GM23338 (cell line): ENCODE results near the gene DUS2. TPM values are rescaled to one million over a fixed set of nuclear protein-coding genes. Genes with fewer than 3 reads are reported as not detected.
A peak's percentile ranks its signal among the peaks of the same experiment; 100 is the strongest.

Experiments used
- ATAC-seq: fragments of 200-7000 bp; cut with Tn5 transposase; 3 replicates; pipeline ENCODE4 v1.9.1; 2020
- DNase-seq: peaks from one replicate; pipeline ENCODE4 v3.0.0-alpha.2; 2015; ENCODE audit warnings: low spot score
- H2AFZ ChIP-seq: fragments of 200-600 bp; sonication (generic); 2 replicates; pipeline ENCODE4 v1.8.0; 2016; ENCODE audit warnings: antibody characterized with exemption, mild to moderate bottlenecking, moderate library complexity
- H3F3A ChIP-seq: fragments of 200-600 bp; sonication (generic); replicated peaks from 2 replicates; pipeline ENCODE4 v1.8.0; 2017; ENCODE audit warnings: antibody characterized with exemption, mixed run types, low read depth
- H3K27ac ChIP-seq: fragments of 200-600 bp; sonication (generic); 2 replicates; pipeline ENCODE4 v1.6.1; 2016; ENCODE audit warnings: low read depth
- H3K27me3 ChIP-seq: fragments of 200-600 bp; sonication (generic); 2 replicates; pipeline ENCODE4 v1.8.0; 2016; ENCODE audit warnings: mild to moderate bottlenecking, mixed run types, moderate library complexity; ENCODE audit not compliant: insufficient read depth
- H3K36me3 ChIP-seq: fragments of 200-600 bp; sonication (generic); 2 replicates; pipeline ENCODE4 v1.8.0; 2016; ENCODE audit warnings: mild to moderate bottlenecking; ENCODE audit not compliant: insufficient read depth
- H3K4me1 ChIP-seq: fragments of 200-600 bp; sonication (generic); 2 replicates; pipeline ENCODE4 v1.8.0; 2016; ENCODE audit warnings: mild to moderate bottlenecking, moderate library complexity; ENCODE audit not compliant: insufficient read depth
- H3K4me2 ChIP-seq: fragments of 200-600 bp; sonication (generic); 2 replicates; pipeline ENCODE4 v1.7.1; 2017; ENCODE audit warnings: mixed run types
- H3K4me3 ChIP-seq: fragments of 200-600 bp; sonication (generic); 2 replicates; pipeline ENCODE4 v1.6.1; 2016; ENCODE audit warnings: mixed run types
- H3K79me2 ChIP-seq: fragments of 200-600 bp; sonication (generic); replicated peaks from 2 replicates; pipeline ENCODE4 v1.8.0; 2017; ENCODE audit warnings: mild to moderate bottlenecking; ENCODE audit not compliant: insufficient read depth
- H3K9me2 ChIP-seq: fragments of 200-600 bp; sonication (generic); 2 replicates; pipeline ENCODE4 v1.8.0; 2017; ENCODE audit not compliant: insufficient read depth
- H4K20me1 ChIP-seq: fragments of 200-600 bp; sonication (generic); replicated peaks from 2 replicates; pipeline ENCODE4 v1.8.0; 2017; ENCODE audit warnings: mild to moderate bottlenecking; ENCODE audit not compliant: insufficient read depth
- H3K27ac Mint-ChIP-seq: 2 replicates; pipeline ENCODE4 v1.8.0; 2020; ENCODE audit warnings: inconsistent platforms, mild to moderate bottlenecking, moderate library complexity, mixed read lengths
- H3K27me3 Mint-ChIP-seq: 3 replicates; pipeline ENCODE4 v1.8.0; 2022; ENCODE audit warnings: low read depth, mild to moderate bottlenecking, moderate library complexity, mixed read lengths, inconsistent platforms; ENCODE audit not compliant: insufficient read depth, poor library complexity
- H3K36me3 Mint-ChIP-seq: 3 replicates; pipeline ENCODE4 v1.8.0; 2021; ENCODE audit warnings: low read depth, mild to moderate bottlenecking, inconsistent platforms, moderate library complexity, mixed read lengths
- H3K4me1 Mint-ChIP-seq: 3 replicates; pipeline ENCODE4 v1.8.0; 2020; ENCODE audit warnings: mild to moderate bottlenecking, inconsistent platforms, mixed read lengths
- H3K4me3 Mint-ChIP-seq: 3 replicates; pipeline ENCODE4 v1.8.0; 2021; ENCODE audit warnings: moderate library complexity, mild to moderate bottlenecking, inconsistent platforms, mixed read lengths
- H3K9me3 Mint-ChIP-seq: 3 replicates; pipeline ENCODE4 v1.8.0; 2020; ENCODE audit warnings: moderate library complexity, mild to moderate bottlenecking, inconsistent platforms, mixed read lengths
- CREB1 ChIP-seq: fragments of 250-450 bp; sonication (Bioruptor Pico); IDR thresholded peaks from 2 replicates; pipeline ENCODE4 v1.5.0; 2020; ENCODE audit warnings: low read depth, mild to moderate bottlenecking, moderate library complexity
- EZH2phosphoT487 ChIP-seq: fragments of 200-600 bp; sonication (generic); IDR thresholded peaks from one replicate; pipeline ENCODE4 v1.8.1; 2018; ENCODE audit warnings: antibody characterized with exemption; ENCODE audit not compliant: unreplicated experiment
- JUNB ChIP-seq: IDR thresholded peaks from one replicate; pipeline ENCODE4 v1.6.1; 2016; ENCODE audit warnings: antibody characterized with exemption; ENCODE audit not compliant: unreplicated experiment
- POLR2AphosphoS5 ChIP-seq: IDR thresholded peaks from 2 replicates; pipeline ENCODE4 v1.6.1; 2016; ENCODE audit warnings: antibody characterized with exemption, low read depth
- ZNF114 ChIP-seq: fragments of 250-450 bp; sonication (Bioruptor Pico); IDR thresholded peaks from 2 replicates; pipeline ENCODE4 v1.5.0; 2020; ENCODE audit warnings: mild to moderate bottlenecking, moderate library complexity
- polyA plus RNA-seq: library from polyadenylated mRNA; unstranded; fragments of >200 nt; fragmentation: Nextera tagmentation; extraction: Ambion mirVana; gene quantifications from 2 replicates; pipeline ENCODE4 v1.2.1, GENCODE V29; 2016
- total RNA-seq: library from RNA; depleted of rRNA; stranded (reverse); fragments of >200 nt; shearing (Covaris generic); gene quantifications from 2 replicates; pipeline ENCODE4 v1.2.3, GENCODE V29; 2014
- TF ChIP-seq, protein P1 (sequence below): fragments of 250-450 bp; sonication (Bioruptor Pico); IDR thresholded peaks from 2 replicates; pipeline ENCODE4 v1.5.0; 2020; ENCODE audit warnings: mild to moderate bottlenecking, moderate library complexity
- TF ChIP-seq, protein P2 (sequence below), 2 experiments: fragments of 200-600 bp in 1 of 2; sonication (generic) in 1 of 2; conservative IDR thresholded peaks; 2 replicates each; pipeline versions ENCODE4 v1.5.1 to v1.6.1; 2016 to 2017; ENCODE audit warnings: antibody characterized with exemption in 2 of 2, low read depth in 2 of 2, mild to moderate bottlenecking in 2 of 2, moderate library complexity in 1 of 2

DUS2 gene
- total and polyA plus RNA-seq, 2 experiments from 2014 or later: 13.3 to 26.4 TPM

- TF ChIP-seq, protein P1, sequence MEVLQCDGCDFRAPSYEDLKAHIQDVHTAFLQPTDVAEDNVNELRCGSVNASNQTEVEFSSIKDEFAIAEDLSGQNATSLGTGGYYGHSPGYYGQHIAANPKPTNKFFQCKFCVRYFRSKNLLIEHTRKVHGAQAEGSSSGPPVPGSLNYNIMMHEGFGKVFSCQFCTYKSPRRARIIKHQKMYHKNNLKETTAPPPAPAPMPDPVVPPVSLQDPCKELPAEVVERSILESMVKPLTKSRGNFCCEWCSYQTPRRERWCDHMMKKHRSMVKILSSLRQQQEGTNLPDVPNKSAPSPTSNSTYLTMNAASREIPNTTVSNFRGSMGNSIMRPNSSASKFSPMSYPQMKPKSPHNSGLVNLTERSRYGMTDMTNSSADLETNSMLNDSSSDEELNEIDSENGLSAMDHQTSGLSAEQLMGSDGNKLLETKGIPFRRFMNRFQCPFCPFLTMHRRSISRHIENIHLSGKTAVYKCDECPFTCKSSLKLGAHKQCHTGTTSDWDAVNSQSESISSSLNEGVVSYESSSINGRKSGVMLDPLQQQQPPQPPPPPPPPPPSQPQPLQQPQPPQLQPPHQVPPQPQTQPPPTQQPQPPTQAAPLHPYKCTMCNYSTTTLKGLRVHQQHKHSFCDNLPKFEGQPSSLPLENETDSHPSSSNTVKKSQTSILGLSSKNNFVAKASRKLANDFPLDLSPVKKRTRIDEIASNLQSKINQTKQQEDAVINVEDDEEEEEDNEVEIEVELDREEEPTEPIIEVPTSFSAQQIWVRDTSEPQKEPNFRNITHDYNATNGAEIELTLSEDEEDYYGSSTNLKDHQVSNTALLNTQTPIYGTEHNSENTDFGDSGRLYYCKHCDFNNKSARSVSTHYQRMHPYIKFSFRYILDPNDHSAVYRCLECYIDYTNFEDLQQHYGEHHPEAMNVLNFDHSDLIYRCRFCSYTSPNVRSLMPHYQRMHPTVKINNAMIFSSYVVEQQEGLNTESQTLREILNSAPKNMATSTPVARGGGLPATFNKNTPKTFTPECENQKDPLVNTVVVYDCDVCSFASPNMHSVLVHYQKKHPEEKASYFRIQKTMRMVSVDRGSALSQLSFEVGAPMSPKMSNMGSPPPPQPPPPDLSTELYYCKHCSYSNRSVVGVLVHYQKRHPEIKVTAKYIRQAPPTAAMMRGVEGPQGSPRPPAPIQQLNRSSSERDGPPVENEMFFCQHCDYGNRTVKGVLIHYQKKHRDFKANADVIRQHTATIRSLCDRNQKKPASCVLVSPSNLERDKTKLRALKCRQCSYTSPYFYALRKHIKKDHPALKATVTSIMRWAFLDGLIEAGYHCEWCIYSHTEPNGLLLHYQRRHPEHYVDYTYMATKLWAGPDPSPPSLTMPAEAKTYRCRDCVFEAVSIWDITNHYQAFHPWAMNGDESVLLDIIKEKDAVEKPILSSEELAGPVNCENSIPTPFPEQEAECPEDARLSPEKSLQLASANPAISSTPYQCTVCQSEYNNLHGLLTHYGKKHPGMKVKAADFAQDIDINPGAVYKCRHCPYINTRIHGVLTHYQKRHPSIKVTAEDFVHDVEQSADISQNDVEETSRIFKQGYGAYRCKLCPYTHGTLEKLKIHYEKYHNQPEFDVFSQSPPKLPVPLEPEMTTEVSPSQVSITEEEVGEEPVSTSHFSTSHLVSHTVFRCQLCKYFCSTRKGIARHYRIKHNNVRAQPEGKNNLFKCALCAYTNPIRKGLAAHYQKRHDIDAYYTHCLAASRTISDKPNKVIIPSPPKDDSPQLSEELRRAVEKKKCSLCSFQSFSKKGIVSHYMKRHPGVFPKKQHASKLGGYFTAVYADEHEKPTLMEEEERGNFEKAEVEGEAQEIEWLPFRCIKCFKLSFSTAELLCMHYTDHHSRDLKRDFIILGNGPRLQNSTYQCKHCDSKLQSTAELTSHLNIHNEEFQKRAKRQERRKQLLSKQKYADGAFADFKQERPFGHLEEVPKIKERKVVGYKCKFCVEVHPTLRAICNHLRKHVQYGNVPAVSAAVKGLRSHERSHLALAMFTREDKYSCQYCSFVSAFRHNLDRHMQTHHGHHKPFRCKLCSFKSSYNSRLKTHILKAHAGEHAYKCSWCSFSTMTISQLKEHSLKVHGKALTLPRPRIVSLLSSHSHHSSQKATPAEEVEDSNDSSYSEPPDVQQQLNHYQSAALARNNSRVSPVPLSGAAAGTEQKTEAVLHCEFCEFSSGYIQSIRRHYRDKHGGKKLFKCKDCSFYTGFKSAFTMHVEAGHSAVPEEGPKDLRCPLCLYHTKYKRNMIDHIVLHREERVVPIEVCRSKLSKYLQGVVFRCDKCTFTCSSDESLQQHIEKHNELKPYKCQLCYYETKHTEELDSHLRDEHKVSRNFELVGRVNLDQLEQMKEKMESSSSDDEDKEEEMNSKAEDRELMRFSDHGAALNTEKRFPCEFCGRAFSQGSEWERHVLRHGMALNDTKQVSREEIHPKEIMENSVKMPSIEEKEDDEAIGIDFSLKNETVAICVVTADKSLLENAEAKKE: no peak
- TF ChIP-seq CREB1: no peak
- no peak for TF ChIP-seq JUNB
These were observed 88.3 kb downstream of the DUS2 start (continued) for GRCh38 chr16:68111379-68111778.

GRCh38 chr16:68113059-68113761 is 90.1 kb downstream of the DUS2 start:
- peaks cover 43% of the 10 kb centered on the region for H4K20me1 ChIP-seq
- TF ChIP-seq, protein P2, sequence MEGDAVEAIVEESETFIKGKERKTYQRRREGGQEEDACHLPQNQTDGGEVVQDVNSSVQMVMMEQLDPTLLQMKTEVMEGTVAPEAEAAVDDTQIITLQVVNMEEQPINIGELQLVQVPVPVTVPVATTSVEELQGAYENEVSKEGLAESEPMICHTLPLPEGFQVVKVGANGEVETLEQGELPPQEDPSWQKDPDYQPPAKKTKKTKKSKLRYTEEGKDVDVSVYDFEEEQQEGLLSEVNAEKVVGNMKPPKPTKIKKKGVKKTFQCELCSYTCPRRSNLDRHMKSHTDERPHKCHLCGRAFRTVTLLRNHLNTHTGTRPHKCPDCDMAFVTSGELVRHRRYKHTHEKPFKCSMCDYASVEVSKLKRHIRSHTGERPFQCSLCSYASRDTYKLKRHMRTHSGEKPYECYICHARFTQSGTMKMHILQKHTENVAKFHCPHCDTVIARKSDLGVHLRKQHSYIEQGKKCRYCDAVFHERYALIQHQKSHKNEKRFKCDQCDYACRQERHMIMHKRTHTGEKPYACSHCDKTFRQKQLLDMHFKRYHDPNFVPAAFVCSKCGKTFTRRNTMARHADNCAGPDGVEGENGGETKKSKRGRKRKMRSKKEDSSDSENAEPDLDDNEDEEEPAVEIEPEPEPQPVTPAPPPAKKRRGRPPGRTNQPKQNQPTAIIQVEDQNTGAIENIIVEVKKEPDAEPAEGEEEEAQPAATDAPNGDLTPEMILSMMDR (conservative IDR thresholded peaks at IDR 0.05; ENCODE audit: low read depth in 2 of 2): no peak
- TF ChIP-seq POLR2AphosphoS5 (no peak), JUNB (no peak), ZNF114 (CRISPR knock-in tag) (no peak), CREB1 (no peak), EZH2phosphoT487 (no peak)
- TF ChIP-seq, protein P1: no peak

More at GRCh38 chr16:68113059-68113761, 90.1 kb downstream of the DUS2 start:
- H3K27me3 ChIP-seq: no peaks in the 10 kb centered on the region
- no peak overlapping the region for H3K4me2 ChIP-seq
- ATAC-seq (no peak), DNase-seq (no peak)
- Mint-ChIP-seq H3K27me3 (peaks cover 3% of the 10 kb centered on the region), H3K36me3 (peaks cover 27% of the 10 kb centered on the region), H3K9me3 (peaks cover 34% of the 10 kb centered on the region), H3K27ac (no peak overlapping the region), H3K4me1 (peaks cover 5% of the 10 kb centered on the region; the same call in 2 of the 3 replicates), H3K4me3 (no peak overlapping the region)
- H2AFZ ChIP-seq: no peak overlapping the region
- peak overlapping the region; percentile 16; the same call in 1 of the 2 replicates for H3K27ac ChIP-seq
- peaks cover 99% of the 10 kb centered on the region for H3K79me2 ChIP-seq
- no peaks in the 10 kb centered on the region for H3K9me2 ChIP-seq
- no peaks in the 10 kb centered on the region for H3K36me3 ChIP-seq
- H3F3A ChIP-seq: no peaks in the 10 kb centered on the region
- no peaks in the 10 kb centered on the region for H3K4me1 ChIP-seq
- no peak overlapping the region for H3K4me3 ChIP-seq
